Right atrium auricular region (tissue), 2 donors: ENCODE results near the gene MMP28. TPM values are rescaled to one million over a fixed set of nuclear protein-coding genes. Genes with fewer than 3 reads are reported as not detected.
"Not testable (repeated sequence)": the region's sequence is repeated elsewhere in the genome, so short reads cannot be mapped to it uniquely, and the experiment has no call there.

Experiments
- DNase-seq: peaks from one replicate; pipeline ENCODE4 v3.0.0-alpha.2; 2019; ENCODE audit warnings: low spot score
- H3K27ac ChIP-seq, 2 donors: fragments of 200-600 bp; sonication (generic); 1 replicate in 1 of 2; 2 replicates in 1 of 2; pipeline ENCODE4 v1.5.1; 2016 to 2019
- H3K27me3 ChIP-seq, 2 donors: fragments of 200-600 bp; sonication (generic); one replicate each; pipeline versions ENCODE4 v1.5.1 to v1.6.0; 2017 to 2019
- H3K36me3 ChIP-seq: fragments of 200-600 bp; sonication (generic); one replicate; pipeline ENCODE4 v1.5.1; 2016
- H3K4me1 ChIP-seq, 2 donors: fragments of 200-600 bp; sonication (generic); one replicate each; pipeline versions ENCODE4 v1.5.1 to v1.6.0; 2017 to 2019
- H3K4me3 ChIP-seq, 2 donors: fragments of 200-600 bp; sonication (generic); 1 replicate in 1 of 2; 2 replicates in 1 of 2; pipeline ENCODE4 v1.5.1; 2017 to 2019; ENCODE audit warnings: mild to moderate bottlenecking in 1 of 2, moderate library complexity in 1 of 2
- H3K9me3 ChIP-seq, 2 donors: fragments of 200-600 bp; sonication (generic); one replicate each; pipeline ENCODE4 v1.5.1; 2019
- total RNA-seq, 2 donors: library from RNA; depleted of rRNA; stranded (reverse); fragments of >200 nt; gene quantifications; one replicate each; pipeline ENCODE4 v1.1.0, GENCODE V29; 2016
- TF ChIP-seq, protein P1 (sequence below), 2 donors: fragments of 200-600 bp; sonication (generic); IDR thresholded peaks; one replicate each; pipeline ENCODE4 v1.5.1; 2019; ENCODE audit warnings: antibody characterized with exemption in 2 of 2

Gene MMP28
- total RNA-seq, 2 donors from 2014 or later = 10.5 to 14.9 TPM

DNA sequence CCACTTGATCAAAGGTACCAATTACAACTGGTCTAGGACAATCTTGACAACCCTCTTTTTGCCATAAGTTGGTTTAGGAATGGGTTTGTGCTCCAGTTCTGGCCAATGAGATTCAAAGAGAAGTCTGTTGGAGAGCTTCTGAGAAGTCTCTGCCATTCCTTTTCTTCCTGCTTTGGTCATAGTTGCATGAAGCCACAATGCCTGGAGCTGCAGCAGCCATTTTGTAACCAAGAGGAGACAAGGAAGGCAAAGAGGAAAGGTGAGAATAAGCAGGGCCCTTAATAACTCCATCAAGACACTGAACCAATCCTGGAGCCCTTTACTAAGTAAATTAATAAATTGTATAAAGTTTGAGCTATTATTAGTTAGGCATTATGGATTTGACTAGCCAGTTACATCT is 38.2 kb downstream of the MMP28 start:
- Histone ChIP-seq H3K36me3 (no peaks in the 10 kb centered on the region), H3K27me3 (no peaks in the 10 kb centered on the region), H3K27ac (no peak overlapping the region), H3K9me3 (no peaks in the 10 kb centered on the region), H3K4me1 (peaks cover 0 to 11% of the 10 kb centered on the region in 2 donors), H3K4me3 (no peak overlapping the region)
- DNase-seq = no peak
- TF ChIP-seq, protein P1, sequence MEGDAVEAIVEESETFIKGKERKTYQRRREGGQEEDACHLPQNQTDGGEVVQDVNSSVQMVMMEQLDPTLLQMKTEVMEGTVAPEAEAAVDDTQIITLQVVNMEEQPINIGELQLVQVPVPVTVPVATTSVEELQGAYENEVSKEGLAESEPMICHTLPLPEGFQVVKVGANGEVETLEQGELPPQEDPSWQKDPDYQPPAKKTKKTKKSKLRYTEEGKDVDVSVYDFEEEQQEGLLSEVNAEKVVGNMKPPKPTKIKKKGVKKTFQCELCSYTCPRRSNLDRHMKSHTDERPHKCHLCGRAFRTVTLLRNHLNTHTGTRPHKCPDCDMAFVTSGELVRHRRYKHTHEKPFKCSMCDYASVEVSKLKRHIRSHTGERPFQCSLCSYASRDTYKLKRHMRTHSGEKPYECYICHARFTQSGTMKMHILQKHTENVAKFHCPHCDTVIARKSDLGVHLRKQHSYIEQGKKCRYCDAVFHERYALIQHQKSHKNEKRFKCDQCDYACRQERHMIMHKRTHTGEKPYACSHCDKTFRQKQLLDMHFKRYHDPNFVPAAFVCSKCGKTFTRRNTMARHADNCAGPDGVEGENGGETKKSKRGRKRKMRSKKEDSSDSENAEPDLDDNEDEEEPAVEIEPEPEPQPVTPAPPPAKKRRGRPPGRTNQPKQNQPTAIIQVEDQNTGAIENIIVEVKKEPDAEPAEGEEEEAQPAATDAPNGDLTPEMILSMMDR (IDR thresholded peaks at IDR 0.05) = no peak

DNA sequence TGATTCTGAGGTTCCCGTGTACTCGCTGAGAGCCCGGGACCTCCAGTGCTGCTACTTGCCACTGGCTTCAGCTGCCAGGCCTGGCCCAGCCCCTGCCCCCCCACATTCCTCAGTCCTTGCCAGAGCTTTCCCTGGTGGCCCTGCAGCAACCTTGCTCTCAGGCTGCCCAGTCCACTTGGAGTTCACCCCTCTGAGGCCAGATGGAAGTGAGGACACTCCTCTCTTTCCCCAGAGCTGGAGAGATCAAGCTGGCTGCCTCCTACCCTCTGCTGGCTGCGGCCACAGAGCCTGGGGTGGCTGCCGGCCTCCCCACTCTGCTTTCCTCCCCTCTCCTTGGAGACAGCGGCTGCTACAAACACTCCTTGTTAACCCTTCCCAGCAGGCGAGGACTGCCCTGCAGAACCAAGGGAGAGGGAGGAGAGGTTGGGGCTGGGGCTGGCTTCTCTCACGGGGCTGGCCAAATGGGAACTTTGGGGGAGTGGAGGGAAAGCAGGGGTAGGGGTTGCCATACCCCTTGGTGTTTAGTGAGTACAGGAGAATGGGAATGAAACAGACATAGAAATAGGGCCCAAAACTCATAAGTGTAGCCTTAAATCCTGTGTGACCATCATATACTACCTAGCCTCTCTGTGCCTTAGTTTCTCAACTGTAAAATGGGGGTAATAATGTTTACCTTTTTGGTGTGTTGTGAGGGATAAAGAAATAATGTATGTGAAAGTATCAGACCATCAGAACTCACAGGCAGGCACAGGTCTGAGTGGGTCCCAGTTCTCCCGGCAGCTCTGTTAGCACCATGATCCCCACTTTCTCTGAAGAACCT is 42.3 kb downstream of the MMP28 start, which contains the start of gene GAS2L2:
Gene GAS2L2 (minus strand): TSS at position 295 of the 820 bp plus-strand sequence. CDS start 389 bp downstream, outside the sequence.
- no peak for DNase-seq
- Histone ChIP-seq H3K27ac (no peak within 1 kb of the TSS), H3K27me3 (no peaks in the 10 kb centered on the region), H3K36me3 (no peaks in the 10 kb centered on the region), H3K4me1 (peaks cover 0 to 25% of the 10 kb centered on the region in 2 donors), H3K9me3 (no peaks in the 10 kb centered on the region), H3K4me3 (no peak within 1 kb of the TSS)
- TF ChIP-seq, protein P1 (IDR thresholded peaks at IDR 0.05) = no peak

DNA sequence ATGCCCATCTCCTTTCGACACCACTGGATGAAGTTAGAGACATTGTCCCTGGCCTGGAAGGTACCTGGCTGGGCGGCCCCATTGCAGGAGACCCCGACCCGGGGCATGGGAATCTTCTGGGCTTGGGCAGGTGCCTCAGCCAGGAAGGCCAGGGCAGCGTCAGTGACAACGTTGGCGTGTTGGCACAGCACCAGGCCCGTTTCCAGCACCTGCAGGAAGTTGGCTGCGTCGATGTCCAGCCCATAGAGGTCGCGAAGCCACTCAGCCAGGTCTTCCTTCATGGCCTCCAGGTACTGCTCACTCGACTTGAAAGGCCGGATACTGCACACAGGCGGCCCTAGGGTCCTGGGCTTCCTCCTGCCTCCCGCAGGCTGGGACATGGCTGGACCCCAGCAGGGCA is 43.0 kb downstream of the MMP28 start:
- Histone ChIP-seq H3K4me1 (peaks cover 0 to 25% of the 10 kb centered on the region in 2 donors), H3K27me3 (no peaks in the 10 kb centered on the region)
- TF ChIP-seq, protein P1 (IDR thresholded peaks at IDR 0.05) = no peak

DNA sequence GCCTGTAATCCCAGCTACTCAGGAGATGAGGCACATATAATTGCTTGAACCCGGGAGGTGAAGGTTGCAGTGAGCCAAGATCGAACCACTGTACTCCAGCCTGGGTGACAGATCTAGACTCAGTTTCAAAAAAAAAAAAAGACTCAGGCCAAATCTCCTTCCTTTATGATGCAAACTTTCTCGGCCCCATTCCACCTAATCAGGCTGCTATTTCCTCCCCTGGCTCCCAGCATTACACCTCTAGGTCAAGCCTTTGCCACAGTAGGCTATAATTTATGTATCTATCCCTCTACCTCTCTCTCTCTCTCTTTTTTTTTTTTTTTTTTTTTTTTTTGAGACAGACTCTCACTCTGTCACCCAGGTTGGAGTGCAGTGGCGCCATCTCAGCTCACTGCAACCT is 43.9 kb downstream of the MMP28 start:
- H3K27ac ChIP-seq, H3K4me3 ChIP-seq, H3K27me3 ChIP-seq, H3K36me3 ChIP-seq, DNase-seq, H3K9me3 ChIP-seq: not testable (repeated sequence)
- peaks cover 0 to 29% of the 10 kb centered on the region in 2 donors for H3K4me1 ChIP-seq

More for the DNA sequence above, 43.0 kb downstream of the MMP28 start:
- Histone ChIP-seq H3K27ac (no peak overlapping the region), H3K9me3 (no peaks in the 10 kb centered on the region), H3K36me3 (no peaks in the 10 kb centered on the region), H3K4me3 (no peak overlapping the region)
- DNase-seq = no peak

DNA sequence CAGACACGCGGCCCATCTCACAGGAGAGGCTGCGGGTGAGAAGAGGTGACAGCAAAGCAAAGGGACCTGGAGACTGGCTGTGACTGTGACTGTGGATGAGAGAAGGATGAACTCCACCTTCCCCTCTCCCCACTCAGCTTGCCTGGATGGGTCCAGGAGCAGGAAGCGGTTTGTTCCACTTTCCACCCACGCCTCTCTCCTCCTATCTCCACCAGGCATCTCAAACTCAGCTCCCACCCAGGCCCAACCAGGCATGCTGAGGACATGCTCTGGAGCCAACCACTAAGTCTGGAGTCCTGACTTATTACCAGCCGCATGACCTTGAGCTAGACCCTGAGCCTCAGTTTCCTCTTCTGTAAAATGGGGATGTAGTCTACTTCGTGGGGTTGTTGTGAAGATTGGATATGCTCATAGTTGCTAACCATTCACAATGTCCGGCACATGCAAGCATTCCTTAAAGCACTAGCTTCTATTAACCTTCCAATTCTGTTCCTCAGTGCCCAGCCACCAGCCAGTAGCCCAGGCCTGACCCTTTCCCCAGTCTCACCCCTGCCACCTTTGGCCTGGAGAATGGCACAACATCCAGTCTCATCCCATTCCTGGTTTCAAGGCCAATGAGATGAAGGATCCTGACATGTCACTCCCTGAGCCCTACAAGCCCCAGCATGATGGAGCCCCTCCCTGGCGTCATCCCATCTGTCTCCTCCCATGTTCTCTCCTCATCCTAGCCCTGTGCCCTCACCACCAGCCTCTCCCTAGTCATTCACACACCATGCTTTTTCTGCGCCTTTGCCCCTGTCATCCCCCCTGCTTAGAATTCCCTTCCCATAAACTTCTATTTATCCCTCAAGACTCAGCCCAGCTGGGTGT is 44.7 kb downstream of the MMP28 start:
- H3K4me1 ChIP-seq = peaks cover 0 to 29% of the 10 kb centered on the region in 2 donors
- no peak overlapping the region for H3K4me3 ChIP-seq

More for the DNA sequence above, 44.7 kb downstream of the MMP28 start:
- no peaks in the 10 kb centered on the region for H3K9me3 ChIP-seq
- no peaks in the 10 kb centered on the region for H3K36me3 ChIP-seq
- no peak for DNase-seq
- no peak overlapping the region for H3K27ac ChIP-seq
- no peaks in the 10 kb centered on the region for H3K27me3 ChIP-seq
- TF ChIP-seq, protein P1 (IDR thresholded peaks at IDR 0.05) = no peak
